Measurements from ENCODE around the gene SLC22A4.
A peak's percentile ranks its signal among the peaks of the same experiment; 100 is the strongest.

Gene SLC22A4

DNA sequence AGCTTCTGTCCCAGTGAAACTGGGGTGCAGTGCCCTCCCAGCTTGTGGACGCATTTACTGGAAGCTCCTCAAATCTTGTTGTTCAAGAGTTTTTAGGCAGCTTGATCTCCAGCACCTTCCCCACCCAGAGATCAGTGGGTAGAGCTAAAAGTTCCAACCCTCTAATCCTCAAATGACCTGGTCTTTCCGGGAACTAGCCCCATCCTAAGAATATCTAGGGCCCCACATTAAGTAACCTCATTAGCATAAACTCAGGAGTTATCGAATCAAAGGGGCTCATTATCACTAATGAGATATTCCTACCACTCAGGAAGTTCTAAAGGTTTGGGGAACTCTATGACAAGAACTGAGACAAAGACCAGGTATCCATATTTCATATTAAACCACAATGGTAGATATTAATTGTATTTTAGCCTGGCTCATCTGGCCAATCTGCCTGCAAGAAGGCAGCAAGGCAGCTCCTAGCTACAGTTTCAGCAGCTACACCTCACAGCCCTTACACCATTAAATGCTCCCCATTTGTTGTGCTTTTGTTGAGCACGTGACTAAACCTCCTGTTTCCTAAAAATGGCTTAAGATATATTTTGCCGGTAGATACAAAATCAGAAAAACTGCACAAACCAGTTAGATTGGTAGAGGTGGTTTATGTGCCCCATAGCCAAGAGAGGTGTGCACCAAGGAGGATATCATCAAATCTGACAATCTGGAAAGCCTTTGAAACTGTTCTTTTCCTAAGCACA, 50.8 kb downstream of the SLC22A4 start:
- no peak overlapping the region for H3K4me3 ChIP-seq (ENCODE audit: low read length)
- TF ChIP-seq ZNF274 (IDR thresholded peaks at IDR 0.05; ENCODE audit: low read depth, low read length) = no peak

DNA sequence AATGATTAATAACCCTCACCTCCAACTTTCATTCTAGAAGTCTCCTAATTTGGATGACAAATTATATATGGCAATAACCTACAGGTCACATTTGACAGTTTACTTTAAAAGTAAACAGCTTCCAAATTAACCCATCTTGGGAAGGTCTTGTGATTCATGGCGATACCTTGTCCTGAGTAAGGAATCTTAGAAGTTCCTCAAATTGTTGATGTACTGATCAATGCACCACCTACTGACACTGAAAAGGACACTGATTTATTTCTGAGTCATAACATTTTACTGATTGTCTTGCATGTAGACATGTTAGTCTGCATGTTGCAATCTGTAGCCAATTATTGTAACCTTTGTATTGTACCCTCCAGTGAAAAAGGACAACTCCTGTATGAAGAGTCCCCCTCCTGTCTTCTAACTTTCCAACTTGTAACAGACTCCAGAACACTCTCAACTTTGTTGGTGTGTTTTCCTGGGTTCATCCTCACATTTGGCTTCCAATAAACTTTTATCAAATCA, 59.3 kb downstream of the SLC22A4 start:
- H3K4me3 ChIP-seq (ENCODE audit: low read length) = no peak overlapping the region
- TF ChIP-seq ZNF274 (IDR thresholded peaks at IDR 0.05; ENCODE audit: low read depth, low read length) = no peak

DNA sequence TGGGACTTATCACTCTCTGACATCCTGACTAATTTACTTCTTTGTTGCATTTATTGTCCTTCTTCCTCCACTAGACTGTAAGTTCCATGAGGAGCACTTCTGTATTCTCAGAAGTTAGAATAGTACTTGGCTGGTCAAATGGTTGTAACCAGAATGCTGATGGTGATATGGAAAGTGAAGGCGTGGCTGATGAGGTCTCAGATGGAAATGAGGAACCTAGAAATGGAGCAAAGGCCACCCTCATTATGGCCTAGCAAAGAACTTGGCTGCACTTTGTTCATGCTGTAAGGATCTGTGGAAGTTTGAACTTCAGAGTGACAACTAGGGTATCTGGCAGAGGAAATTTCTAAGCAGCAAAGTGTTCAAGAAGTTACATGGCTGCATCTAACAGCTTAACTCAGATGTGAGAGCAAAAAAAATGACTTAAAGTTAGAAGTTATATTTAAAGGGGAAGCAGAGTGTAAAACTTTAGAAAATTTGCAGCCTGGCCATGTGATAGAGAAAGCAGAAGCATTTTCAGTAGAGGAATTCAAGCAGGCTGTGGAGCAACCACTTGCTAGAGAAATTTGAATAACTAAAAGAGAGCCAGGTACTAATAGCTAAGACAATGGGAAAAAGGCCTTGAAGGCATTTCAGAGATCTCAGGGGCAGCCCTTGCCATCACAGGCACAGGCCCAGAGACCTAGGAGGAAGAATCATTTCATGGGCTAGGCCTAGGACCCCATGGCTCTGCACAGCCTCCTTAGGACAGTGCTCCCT, 60.4 kb downstream of the SLC22A4 start:
- no peak overlapping the region for H3K4me3 ChIP-seq (ENCODE audit: low read length)
- TF ChIP-seq ZNF274 (IDR thresholded peaks at IDR 0.05; ENCODE audit: low read depth, low read length) = no peak

DNA sequence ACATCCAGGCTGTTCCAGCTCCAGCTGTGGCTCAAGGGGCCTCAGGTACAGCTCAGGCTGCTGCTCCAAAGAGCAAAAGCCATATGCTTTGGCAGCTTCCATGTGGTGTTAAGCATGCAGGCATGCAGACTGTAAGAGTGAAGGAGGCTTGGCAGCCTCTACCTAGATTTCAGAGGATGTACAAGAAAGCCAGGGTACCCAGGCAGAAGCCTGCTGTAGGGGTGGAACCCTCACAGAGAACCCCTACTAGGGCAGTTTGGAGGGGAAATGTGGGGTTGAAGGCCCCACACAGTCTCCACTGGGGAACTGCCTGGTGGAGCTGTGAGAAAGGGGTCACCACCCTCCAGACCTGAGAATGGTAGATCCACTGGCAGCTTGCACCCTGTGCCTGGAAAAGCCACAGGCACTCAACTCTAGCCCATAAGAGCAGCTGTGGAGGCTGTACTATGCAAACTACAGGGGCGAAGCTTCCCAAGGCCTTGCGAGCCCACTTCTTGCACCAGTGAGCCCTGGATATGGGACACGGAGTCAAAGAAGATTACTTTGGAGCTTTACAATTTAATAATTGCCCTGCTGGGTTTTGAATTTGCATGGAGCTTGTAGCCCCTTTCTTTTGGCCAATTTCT, 61.1 kb downstream of the SLC22A4 start:
- TF ChIP-seq ZNF274 (IDR thresholded peaks at IDR 0.05; ENCODE audit: low read depth, low read length) = no peak
- no peak overlapping the region for H3K4me3 ChIP-seq (ENCODE audit: low read length)

DNA sequence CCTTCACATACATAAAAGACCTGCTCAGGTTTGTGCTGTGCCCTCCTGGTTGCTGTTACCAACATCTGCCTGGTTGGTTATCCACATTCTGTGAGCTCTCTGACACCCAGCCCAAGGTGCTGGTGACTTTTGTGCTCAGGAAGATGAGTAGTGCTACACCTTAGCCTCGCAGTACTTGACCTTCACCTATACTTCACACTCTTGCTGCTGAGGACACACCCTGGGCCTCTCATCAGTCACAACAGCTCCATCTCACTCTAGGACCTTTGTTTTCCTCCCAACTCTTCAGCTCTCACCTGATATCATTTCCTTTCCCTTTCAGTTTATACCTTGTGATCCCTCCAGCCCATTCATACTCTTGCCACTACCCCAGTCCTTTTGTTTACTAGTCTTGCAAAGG, 64.6 kb downstream of the SLC22A4 start:
- H3K4me3 ChIP-seq (ENCODE audit: low read length) = no peak overlapping the region; the same call in 1 of the 2 replicates
- TF ChIP-seq ZNF274 (IDR thresholded peaks at IDR 0.05; ENCODE audit: low read depth, low read length) = no peak

DNA sequence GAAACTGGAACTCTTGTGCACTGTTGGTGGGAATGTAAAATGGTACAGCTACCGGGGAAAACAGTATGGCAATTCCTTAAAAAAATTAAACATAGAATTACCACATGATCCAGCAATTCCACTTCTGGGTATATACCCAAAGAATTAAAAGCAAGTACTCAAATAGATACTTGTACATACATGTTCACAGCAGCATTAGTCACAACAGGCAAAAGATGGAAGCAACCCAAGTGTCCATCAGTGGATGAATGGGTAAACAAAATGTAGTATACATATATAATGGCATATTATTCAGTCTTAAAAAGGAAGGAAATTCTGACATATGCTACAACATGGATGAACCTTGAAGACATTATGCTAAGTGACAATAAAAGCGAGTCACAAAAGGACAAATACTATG, 67.9 kb downstream of the SLC22A4 start:
- no peak for TF ChIP-seq ZNF274 (IDR thresholded peaks at IDR 0.05; ENCODE audit: low read depth, low read length)
- H3K4me3 ChIP-seq (ENCODE audit: low read length) = no peak overlapping the region

DNA sequence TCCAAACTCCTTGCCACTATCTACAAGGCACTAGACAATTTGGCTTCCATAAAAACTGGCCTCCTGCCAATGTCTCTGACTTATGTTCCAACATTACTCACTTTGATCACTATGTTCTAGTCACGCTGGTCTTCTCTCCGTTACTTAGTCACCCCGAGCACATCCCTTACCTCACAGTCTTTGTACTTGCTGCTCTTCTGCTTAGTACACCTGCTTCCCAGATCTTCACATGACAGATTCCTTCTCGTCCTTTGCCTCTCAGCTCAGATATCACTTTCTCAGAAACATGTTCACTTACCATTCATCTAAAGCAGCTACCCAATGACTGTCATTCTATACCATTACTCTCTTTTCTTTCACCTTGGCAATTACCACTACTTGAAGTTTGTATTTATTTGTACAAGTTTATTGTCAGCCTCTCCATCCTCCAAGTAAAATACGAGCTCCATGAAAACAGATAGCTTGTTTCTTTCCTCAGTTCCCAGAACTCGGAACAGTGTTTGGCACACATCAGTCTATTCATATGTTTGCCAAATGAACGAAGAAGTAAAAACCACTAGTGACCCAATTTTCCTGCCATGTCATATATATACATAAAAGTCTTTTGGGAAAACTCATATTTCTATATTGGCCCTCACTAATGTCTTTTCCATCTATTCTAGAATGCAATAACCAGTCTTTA, 69.4 kb downstream of the SLC22A4 start:
- H3K4me3 ChIP-seq (ENCODE audit: low read length) = no peak overlapping the region
- no peak for TF ChIP-seq ZNF274 (IDR thresholded peaks at IDR 0.05; ENCODE audit: low read depth, low read length)

DNA sequence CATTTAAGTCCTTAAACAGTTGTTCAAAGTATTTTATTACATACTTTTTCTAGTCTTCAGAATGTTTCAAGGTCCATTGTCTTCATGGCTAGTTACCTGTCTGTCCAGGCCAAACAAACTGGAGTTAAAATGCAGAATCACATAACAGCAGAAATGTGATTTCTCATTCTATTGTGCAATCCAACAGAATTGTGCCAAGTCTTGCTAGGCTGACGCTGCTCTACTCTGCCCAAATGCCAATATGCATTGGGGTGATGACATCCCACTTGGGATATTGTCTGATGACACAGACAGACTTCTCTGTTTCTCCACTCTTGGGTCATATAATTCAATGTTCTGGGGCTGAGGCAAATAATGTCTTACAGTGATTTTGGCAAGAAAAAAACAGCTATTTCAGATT, 70.1 kb downstream of the SLC22A4 start:
- TF ChIP-seq ZNF274 (IDR thresholded peaks at IDR 0.05; ENCODE audit: low read depth, low read length) = no peak
- H3K4me3 ChIP-seq (ENCODE audit: low read length) = no peak overlapping the region

DNA sequence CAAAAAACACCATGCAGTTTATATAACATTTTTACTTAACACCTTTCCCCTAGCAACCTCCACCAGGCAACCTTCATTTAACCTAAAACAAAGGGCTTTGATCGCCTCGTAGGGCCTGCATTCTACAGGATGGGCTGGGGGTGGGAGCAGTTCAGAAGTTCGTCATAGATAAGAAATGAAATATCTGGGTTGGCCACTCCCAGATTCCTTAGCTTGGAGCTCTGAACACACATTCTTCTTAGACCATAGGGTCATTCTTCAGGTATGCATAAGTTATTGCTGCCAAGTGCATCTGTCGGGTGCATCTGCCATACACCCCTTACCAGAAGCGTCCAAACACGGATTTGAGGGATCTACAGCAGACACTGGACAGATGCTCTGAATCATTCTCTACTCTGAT, 71.0 kb downstream of the SLC22A4 start:
- TF ChIP-seq ZNF274 (IDR thresholded peaks at IDR 0.05; ENCODE audit: low read depth, low read length) = no peak
- H3K4me3 ChIP-seq (ENCODE audit: low read length) = no peak overlapping the region

DNA sequence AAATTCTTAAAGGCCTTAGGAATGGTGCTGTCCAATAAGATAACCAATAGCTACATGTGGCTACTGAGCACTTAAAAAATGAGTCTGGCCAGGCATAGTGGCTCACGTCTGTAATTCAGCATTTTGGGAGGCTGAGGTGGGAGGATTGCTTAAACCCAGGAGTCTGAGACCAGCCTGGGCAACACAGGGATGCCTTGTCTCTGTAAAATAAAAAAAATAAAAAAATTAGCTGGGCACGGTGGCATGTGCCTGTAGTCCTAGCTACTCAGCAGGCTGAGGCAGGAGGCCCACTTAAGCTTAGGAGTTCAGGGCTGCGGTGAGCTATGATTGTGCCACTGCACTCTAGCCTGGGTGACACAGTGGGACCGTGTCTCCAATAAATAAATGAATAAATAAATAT, 74.0 kb downstream of the SLC22A4 start:
- H3K4me3 ChIP-seq (ENCODE audit: low read length) = no peak overlapping the region
- TF ChIP-seq ZNF274 (IDR thresholded peaks at IDR 0.05; ENCODE audit: low read depth, low read length) = no peak

DNA sequence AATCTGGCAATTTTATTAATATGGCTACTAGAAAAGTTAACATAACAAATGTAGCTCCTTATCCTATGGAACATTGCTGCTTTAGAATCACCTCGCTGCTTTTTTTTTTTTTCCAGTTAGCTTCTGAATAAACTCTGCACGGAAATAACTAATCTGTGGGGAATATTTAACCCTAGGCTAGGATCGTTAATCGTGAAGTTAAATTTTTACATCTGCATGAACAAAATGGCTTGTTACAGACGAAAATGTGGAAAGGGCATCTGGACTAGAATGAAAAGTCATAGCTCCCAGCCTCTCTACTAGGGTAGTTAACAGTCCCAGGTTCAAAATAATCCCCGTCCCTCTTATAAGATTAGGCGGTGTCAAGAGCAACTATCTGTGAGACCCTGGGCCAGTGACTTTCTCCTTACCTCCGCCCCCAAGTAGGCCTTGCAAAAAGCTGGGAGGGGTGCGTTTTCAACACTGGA, 74.8 kb downstream of the SLC22A4 start:
- no peak for TF ChIP-seq ZNF274 (IDR thresholded peaks at IDR 0.05; ENCODE audit: low read depth, low read length)
- H3K4me3 ChIP-seq (ENCODE audit: low read length) = peak overlapping the region; percentile 64

DNA sequence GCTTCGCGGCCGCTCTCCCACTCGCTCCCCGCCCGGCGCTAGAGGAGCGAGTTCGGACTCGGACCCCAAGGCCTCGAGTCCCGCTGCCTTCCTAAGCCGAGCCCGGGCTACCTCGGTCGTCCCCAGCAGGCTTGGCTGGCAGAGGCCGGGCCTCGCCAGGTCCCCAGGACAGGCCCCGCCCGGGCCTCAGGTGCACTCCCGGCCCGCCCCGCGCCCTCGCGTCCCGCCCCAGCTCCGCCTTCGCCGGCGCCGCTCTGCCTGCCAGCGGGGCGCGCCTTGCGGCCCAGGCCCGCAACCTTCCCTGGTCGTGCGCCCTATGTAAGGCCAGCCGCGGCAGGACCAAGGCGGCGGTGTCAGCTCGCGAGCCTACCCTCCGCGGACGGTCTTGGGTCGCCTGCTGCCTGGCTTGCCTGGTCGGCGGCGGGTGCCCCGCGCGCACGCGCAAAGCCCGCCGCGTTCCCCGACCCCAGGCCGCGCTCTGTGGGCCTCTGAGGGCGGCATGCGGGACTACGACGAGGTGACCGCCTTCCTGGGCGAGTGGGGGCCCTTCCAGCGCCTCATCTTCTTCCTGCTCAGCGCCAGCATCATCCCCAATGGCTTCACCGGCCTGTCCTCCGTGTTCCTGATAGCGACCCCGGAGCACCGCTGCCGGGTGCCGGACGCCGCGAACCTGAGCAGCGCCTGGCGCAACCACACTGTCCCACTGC, 75.4 kb downstream of the SLC22A4 start, which contains the start of gene SLC22A5:
TSS of gene SLC22A5 (plus strand) at position 237 of the 707 bp plus-strand sequence. CDS start at position 500, 263 bp downstream.
- H3K4me3 ChIP-seq (ENCODE audit: low read length) = peak within 1 kb of the TSS; percentile 64
- no peak for TF ChIP-seq ZNF274 (IDR thresholded peaks at IDR 0.05; ENCODE audit: low read depth, low read length)

All from GM08714 (cell line).